Trophoblast cell (in vitro differentiated cells and primary cell): Measurements from ENCODE around the gene MAGEA8.
"Not testable (repeated sequence)": the region's sequence is repeated elsewhere in the genome, so short reads cannot be mapped to it uniquely, and the experiment has no call there.

Experiments used
- DNase-seq, 2 donors: peaks; one replicate each; pipeline ENCODE4 v3.0.0-alpha.2; 2016
- H2AFZ ChIP-seq: 2 replicates; pipeline ENCODE4 v1.6.1; 2013; ENCODE audit warnings: low read length, moderate library complexity, mild to moderate bottlenecking; ENCODE audit not compliant: insufficient read depth, poor library complexity
- H2AK5ac ChIP-seq: 2 replicates; pipeline ENCODE4 v1.6.1; 2013; ENCODE audit warnings: mild to moderate bottlenecking, low read length
- H2BK120ac ChIP-seq: 2 replicates; pipeline ENCODE4 v1.6.1; 2013; ENCODE audit warnings: low read length, mild to moderate bottlenecking, moderate library complexity; ENCODE audit not compliant: insufficient read depth, poor library complexity
- H2BK12ac ChIP-seq: 2 replicates; pipeline ENCODE4 v1.6.1; 2013; ENCODE audit warnings: mild to moderate bottlenecking, low read length, moderate library complexity
- H2BK5ac ChIP-seq: 2 replicates; pipeline ENCODE4 v1.6.1; 2013; ENCODE audit warnings: low read length, low read depth, moderate library complexity, mild to moderate bottlenecking; ENCODE audit not compliant: poor library complexity
- H3K14ac ChIP-seq: 2 replicates; pipeline ENCODE4 v1.6.1; 2013; ENCODE audit warnings: mild to moderate bottlenecking, low read length
- H3K18ac ChIP-seq: 2 replicates; pipeline ENCODE4 v1.6.1; 2013; ENCODE audit warnings: mild to moderate bottlenecking, low read length
- H3K23ac ChIP-seq: 2 replicates; pipeline ENCODE4 v1.6.1; 2013; ENCODE audit warnings: low read length
- H3K27ac ChIP-seq: 2 replicates; pipeline ENCODE4 v1.5.1; 2013; ENCODE audit warnings: low read depth, mild to moderate bottlenecking, inconsistent platforms, low read length, moderate library complexity
- H3K27me3 ChIP-seq: 2 replicates; pipeline ENCODE4 v1.6.1; 2013; ENCODE audit warnings: inconsistent platforms, mild to moderate bottlenecking, low read length, moderate library complexity; ENCODE audit not compliant: insufficient read depth
- H3K36me3 ChIP-seq, 2 experiments: 1 replicate in 1 of 2; 2 replicates in 1 of 2; pipeline ENCODE4 v1.6.1; 2013; ENCODE audit warnings: low read length in 2 of 2, mild to moderate bottlenecking in 2 of 2, moderate library complexity in 1 of 2; ENCODE audit not compliant: insufficient read depth in 2 of 2, control insufficient read depth in 1 of 2
- H3K4ac ChIP-seq: 2 replicates; pipeline ENCODE4 v1.6.1; 2013; ENCODE audit warnings: low read depth, mild to moderate bottlenecking, low read length, moderate library complexity
- H3K4me1 ChIP-seq, 2 experiments: 1 replicate in 1 of 2; 2 replicates in 1 of 2; pipeline ENCODE4 v1.6.1; 2013; ENCODE audit warnings: low read length in 2 of 2, mild to moderate bottlenecking in 2 of 2, moderate library complexity in 1 of 2; ENCODE audit not compliant: insufficient read depth in 2 of 2, control insufficient read depth in 1 of 2
- H3K4me2 ChIP-seq: 2 replicates; pipeline ENCODE4 v1.6.1; 2013; ENCODE audit warnings: inconsistent platforms, mild to moderate bottlenecking, low read length, moderate library complexity
- H3K4me3 ChIP-seq: 2 replicates; pipeline ENCODE4 v1.5.1; 2013; ENCODE audit warnings: mild to moderate bottlenecking, low read depth, low read length, inconsistent platforms
- H3K79me1 ChIP-seq: one replicate; pipeline ENCODE4 v1.6.1; 2013; ENCODE audit warnings: low read length
- H3K79me2 ChIP-seq: 2 replicates; pipeline ENCODE4 v1.6.1; 2013; ENCODE audit warnings: low read length, mild to moderate bottlenecking; ENCODE audit not compliant: control insufficient read depth, insufficient read depth, poor library complexity
- H3K9ac ChIP-seq: 2 replicates; pipeline ENCODE4 v1.6.1; 2013; ENCODE audit warnings: mild to moderate bottlenecking, low read length
- H3K9me3 ChIP-seq: 2 replicates; pipeline ENCODE4 v1.6.1; 2013; ENCODE audit warnings: low read depth, mild to moderate bottlenecking, control low read depth, inconsistent platforms, low read length; ENCODE audit not compliant: insufficient read depth
- H4K12ac ChIP-seq: 2 replicates; pipeline ENCODE4 v1.6.1; 2013; ENCODE audit warnings: low read depth, mild to moderate bottlenecking, low read length, moderate library complexity
- H4K8ac ChIP-seq: 2 replicates; pipeline ENCODE4 v1.6.1; 2013; ENCODE audit warnings: low read depth, mild to moderate bottlenecking, low read length, moderate library complexity
- H4K91ac ChIP-seq: one replicate; pipeline ENCODE4 v1.6.1; 2013; ENCODE audit warnings: low read depth, mild to moderate bottlenecking, low read length, moderate library complexity
- WGBS: extraction: QIAGEN DNeasy Blood & Tissue Kit; methylation state at CpG from one replicate; pipeline ENCODE4 v1.1.7; 2013; ENCODE audit warnings: missing lambda C conversion rate; ENCODE audit not compliant: insufficient read length, insufficient coverage; ENCODE audit errors: extremely low coverage; 5-methylcytosine and 5-hydroxymethylcytosine counted together

Gene MAGEA8

DNA sequence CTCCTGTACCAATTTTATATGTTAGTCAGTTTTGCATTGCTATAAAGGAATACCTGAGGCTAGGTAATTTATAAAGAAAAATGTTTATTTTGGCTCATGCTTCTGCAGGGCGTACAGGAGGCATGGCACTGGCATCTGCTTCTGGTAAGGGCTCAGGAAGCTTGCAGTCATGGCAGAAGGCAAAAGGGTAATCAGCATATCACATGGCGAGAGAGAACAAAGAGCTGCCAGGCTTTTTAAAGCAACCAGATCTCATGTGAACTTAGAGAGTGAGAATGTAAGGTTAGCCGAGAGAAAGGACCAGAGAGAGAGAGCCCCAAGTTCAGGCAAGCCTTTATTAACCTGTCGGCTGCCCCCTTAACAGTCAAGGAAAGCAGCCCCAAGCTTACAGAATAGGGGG, 42.9 kb downstream of the MAGEA8 start:
- H3K18ac ChIP-seq, H3K79me1 ChIP-seq, H3K27me3 ChIP-seq, H4K8ac ChIP-seq, H3K4me3 ChIP-seq, H2BK120ac ChIP-seq, H3K23ac ChIP-seq, H3K27ac ChIP-seq, H3K14ac ChIP-seq, H4K91ac ChIP-seq, H3K4me1 ChIP-seq, H2BK5ac ChIP-seq, H2BK12ac ChIP-seq, H3K4me2 ChIP-seq, H2AK5ac ChIP-seq, H3K9ac ChIP-seq, H3K4ac ChIP-seq, H3K79me2 ChIP-seq, H2AFZ ChIP-seq, H3K9me3 ChIP-seq, H4K12ac ChIP-seq, H3K36me3 ChIP-seq, DNase-seq: not testable (repeated sequence)
- WGBS: no CpG with 5 or more reads among the region's 4 CpGs

DNA sequence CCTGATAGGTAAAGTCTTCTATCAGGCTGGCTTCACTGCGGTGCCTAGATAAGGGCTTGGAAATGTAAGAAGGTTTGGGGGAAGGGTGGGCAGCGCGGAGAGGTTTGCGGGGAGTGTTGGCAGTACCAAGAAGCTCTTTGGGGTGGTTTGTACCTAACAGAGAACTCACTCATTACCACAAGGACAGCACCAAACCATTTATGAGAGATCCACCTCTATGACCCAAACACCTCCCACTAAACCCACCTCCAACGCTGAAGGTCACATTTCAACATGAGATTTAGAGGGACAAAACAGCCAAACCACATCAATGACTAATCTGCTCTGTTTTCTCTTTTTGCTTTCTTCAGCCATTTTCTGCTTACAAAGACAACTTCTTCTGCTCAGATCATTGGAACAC, 43.5 kb downstream of the MAGEA8 start:
- H3K9ac ChIP-seq, H4K8ac ChIP-seq, DNase-seq, H2BK120ac ChIP-seq, H3K14ac ChIP-seq, H2AFZ ChIP-seq, H2BK5ac ChIP-seq, H3K79me2 ChIP-seq, H3K4me1 ChIP-seq, H4K91ac ChIP-seq, H3K27me3 ChIP-seq, H3K18ac ChIP-seq, H3K9me3 ChIP-seq, H2AK5ac ChIP-seq, H3K4ac ChIP-seq, H3K4me2 ChIP-seq, H3K79me1 ChIP-seq, H3K36me3 ChIP-seq, H3K4me3 ChIP-seq, H4K12ac ChIP-seq, H3K23ac ChIP-seq, H2BK12ac ChIP-seq, H3K27ac ChIP-seq: not testable (repeated sequence)
- WGBS: no CpG with 5 or more reads among the region's 5 CpGs

DNA sequence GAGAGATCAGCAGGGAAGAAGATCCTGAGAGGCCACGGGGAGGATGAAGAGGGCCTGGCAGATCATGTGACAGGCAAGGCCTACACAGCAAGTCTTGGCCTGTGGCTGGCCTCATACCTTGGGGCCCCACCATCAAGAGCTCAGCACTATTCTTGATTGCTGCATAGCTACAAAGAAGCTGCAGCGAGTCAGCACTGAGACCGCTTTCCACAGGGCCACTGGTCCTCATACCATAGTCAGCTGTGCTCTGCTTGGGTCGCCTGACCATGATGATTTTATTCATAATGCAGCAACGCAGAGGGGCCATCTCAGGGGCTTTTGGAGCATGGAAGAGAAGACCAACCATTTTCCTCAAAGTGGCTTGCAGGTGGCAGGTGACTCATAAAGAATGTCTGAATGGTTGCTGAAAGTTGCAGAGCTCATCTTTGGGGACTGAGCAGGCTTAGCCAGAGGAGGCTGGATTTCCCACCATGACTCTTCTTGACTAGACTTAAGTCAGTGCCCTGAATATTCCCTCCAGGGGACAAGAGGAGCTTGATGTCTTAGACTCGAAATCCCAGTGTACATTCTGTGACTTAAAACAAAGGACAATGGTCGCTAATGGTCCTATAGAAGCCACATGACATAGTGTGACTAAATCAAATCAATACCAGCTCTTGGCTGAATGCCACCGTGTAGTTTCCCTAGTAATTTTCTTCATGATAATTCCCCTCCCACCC, 46.4 kb downstream of the MAGEA8 start:
- not testable (repeated sequence) for H3K4me1 ChIP-seq, H2BK120ac ChIP-seq, H3K79me1 ChIP-seq, H2BK12ac ChIP-seq, H3K14ac ChIP-seq, DNase-seq, H3K27me3 ChIP-seq, H3K4me2 ChIP-seq, H3K9me3 ChIP-seq, H3K27ac ChIP-seq, H3K79me2 ChIP-seq, H2BK5ac ChIP-seq, H3K9ac ChIP-seq, H4K12ac ChIP-seq, H4K91ac ChIP-seq, H3K36me3 ChIP-seq, H3K4me3 ChIP-seq, H2AK5ac ChIP-seq, H2AFZ ChIP-seq, H3K23ac ChIP-seq, H4K8ac ChIP-seq, H3K4ac ChIP-seq, H3K18ac ChIP-seq
- WGBS: no CpG with 5 or more reads among the region's 8 CpGs

- no CpG with 5 or more reads among the region's 1 CpG for WGBS
- H2AFZ ChIP-seq, H2AK5ac ChIP-seq, H4K12ac ChIP-seq, H3K9ac ChIP-seq, H3K27ac ChIP-seq, H4K91ac ChIP-seq, H3K23ac ChIP-seq, H3K14ac ChIP-seq, H3K36me3 ChIP-seq, H4K8ac ChIP-seq, H3K79me1 ChIP-seq, H3K4ac ChIP-seq, H3K27me3 ChIP-seq, H3K4me3 ChIP-seq, H3K9me3 ChIP-seq, H2BK5ac ChIP-seq, H2BK12ac ChIP-seq, H2BK120ac ChIP-seq, H3K4me2 ChIP-seq, H3K4me1 ChIP-seq, H3K79me2 ChIP-seq, DNase-seq, H3K18ac ChIP-seq: not testable (repeated sequence)
Observed at GRCh38 chrX:149927964-149928258, 46.9 kb downstream of the MAGEA8 start.
